NCI-H128 (cell line): ENCODE data around the gene FMN2.
"Not testable (repeated sequence)": the region's sequence is repeated elsewhere in the genome, so short reads cannot be mapped to it uniquely, and the experiment has no call there.

Source experiments
- DNase-seq: peaks from one replicate; lab custom pipeline; 2025; ENCODE audit not compliant: unreplicated experiment; lab: John Stamatoyannopoulos, UW

FMN2 gene

GRCh38 chr1:240413732-240414131, 322.0 kb downstream of the FMN2 start:
- no peak for DNase-seq

GRCh38 chr1:240414237-240414636, 322.6 kb downstream of the FMN2 start:
- no peak for DNase-seq

- not testable (repeated sequence) for DNase-seq
These were observed 323.3 kb downstream of the FMN2 start for GRCh38 chr1:240415011-240415410.

GRCh38 chr1:240415532-240415931, 323.8 kb downstream of the FMN2 start:
- DNase-seq = no peak

GRCh38 chr1:240417317-240417716, 325.6 kb downstream of the FMN2 start:
- DNase-seq = no peak

- DNase-seq = no peak
These were observed 329.1 kb downstream of the FMN2 start for GRCh38 chr1:240420766-240421165.

- DNase-seq = no peak
These were observed 331.7 kb downstream of the FMN2 start for GRCh38 chr1:240423246-240423924.

- no peak for DNase-seq
These were observed 333.2 kb downstream of the FMN2 start for GRCh38 chr1:240424740-240425464.

GRCh38 chr1:240426051-240426450, 334.4 kb downstream of the FMN2 start:
- no peak for DNase-seq

- DNase-seq = no peak
These were observed 344.4 kb downstream of the FMN2 start for GRCh38 chr1:240435996-240436566.

GRCh38 chr1:240441669-240442068, 350.0 kb downstream of the FMN2 start:
- DNase-seq = no peak

- no peak for DNase-seq
These were observed 353.7 kb downstream of the FMN2 start for GRCh38 chr1:240445369-240445768.

- no peak for DNase-seq
These were observed 363.6 kb downstream of the FMN2 start for GRCh38 chr1:240455228-240455821.

GRCh38 chr1:240457203-240457602, 365.5 kb downstream of the FMN2 start:
- DNase-seq = no peak

GRCh38 chr1:240462277-240462676, 370.6 kb downstream of the FMN2 start:
- DNase-seq = no peak

GRCh38 chr1:240462766-240463395, 371.2 kb downstream of the FMN2 start:
- DNase-seq = no peak

GRCh38 chr1:240464099-240464498, 372.4 kb downstream of the FMN2 start:
- no peak for DNase-seq

GRCh38 chr1:240465531-240465940, 373.9 kb downstream of the FMN2 start:
- DNase-seq = no peak

GRCh38 chr1:240466509-240466908, 374.8 kb downstream of the FMN2 start:
- no peak for DNase-seq

- DNase-seq = no peak
These were observed 376.2 kb downstream of the FMN2 start for GRCh38 chr1:240467895-240468294.

GRCh38 chr1:240468656-240469055, 377.0 kb downstream of the FMN2 start:
- DNase-seq = no peak
